Ishikawa (cell line): ENCODE results near the gene MAP2K3.

ENCODE experiments used
- CEBPB ChIP-seq: IDR thresholded peaks from 2 replicates; pipeline ENCODE4 v1.6.1; 2012
- CREB1 ChIP-seq: IDR thresholded peaks from 2 replicates; pipeline ENCODE4 v1.6.1; 2012; ENCODE audit warnings: low read depth
- EGR1 ChIP-seq: IDR thresholded peaks from 2 replicates; pipeline ENCODE4 v1.6.1; 2012
- EP300 ChIP-seq: IDR thresholded peaks from 2 replicates; pipeline ENCODE4 v1.6.1; 2012; ENCODE audit warnings: borderline replicate concordance
- FOXM1 ChIP-seq: IDR thresholded peaks from 2 replicates; pipeline ENCODE4 v1.6.1; 2012; ENCODE audit warnings: low read depth, borderline replicate concordance
- MAX ChIP-seq: IDR thresholded peaks from 2 replicates; pipeline ENCODE4 v1.6.1; 2012
- NFIC ChIP-seq: IDR thresholded peaks from 2 replicates; pipeline ENCODE4 v1.6.1; 2012
- RAD21 ChIP-seq: IDR thresholded peaks from 2 replicates; pipeline ENCODE4 v1.6.1; 2012; ENCODE audit warnings: low read depth
- REST ChIP-seq: IDR thresholded peaks from 2 replicates; pipeline ENCODE4 v1.6.1; 2012; ENCODE audit warnings: low read depth, mild to moderate bottlenecking
- TAF1 ChIP-seq: IDR thresholded peaks from 2 replicates; pipeline ENCODE4 v1.6.1; 2012; ENCODE audit warnings: low read depth, mild to moderate bottlenecking
- TCF12 ChIP-seq: IDR thresholded peaks from 2 replicates; pipeline ENCODE4 v1.6.1; 2012; ENCODE audit warnings: low read depth
- TEAD4 ChIP-seq: IDR thresholded peaks from 2 replicates; pipeline ENCODE4 v1.6.1; 2012
- YY1 ChIP-seq: IDR thresholded peaks from 2 replicates; pipeline ENCODE4 v1.6.1; 2012; ENCODE audit warnings: low read depth
- ZBTB7A ChIP-seq: IDR thresholded peaks from 2 replicates; pipeline ENCODE4 v1.6.1; 2012; ENCODE audit warnings: low read depth
- TF ChIP-seq, protein P1 (sequence below): IDR thresholded peaks from 2 replicates; pipeline ENCODE4 v1.6.1; 2012

The MAP2K3 gene

DNA sequence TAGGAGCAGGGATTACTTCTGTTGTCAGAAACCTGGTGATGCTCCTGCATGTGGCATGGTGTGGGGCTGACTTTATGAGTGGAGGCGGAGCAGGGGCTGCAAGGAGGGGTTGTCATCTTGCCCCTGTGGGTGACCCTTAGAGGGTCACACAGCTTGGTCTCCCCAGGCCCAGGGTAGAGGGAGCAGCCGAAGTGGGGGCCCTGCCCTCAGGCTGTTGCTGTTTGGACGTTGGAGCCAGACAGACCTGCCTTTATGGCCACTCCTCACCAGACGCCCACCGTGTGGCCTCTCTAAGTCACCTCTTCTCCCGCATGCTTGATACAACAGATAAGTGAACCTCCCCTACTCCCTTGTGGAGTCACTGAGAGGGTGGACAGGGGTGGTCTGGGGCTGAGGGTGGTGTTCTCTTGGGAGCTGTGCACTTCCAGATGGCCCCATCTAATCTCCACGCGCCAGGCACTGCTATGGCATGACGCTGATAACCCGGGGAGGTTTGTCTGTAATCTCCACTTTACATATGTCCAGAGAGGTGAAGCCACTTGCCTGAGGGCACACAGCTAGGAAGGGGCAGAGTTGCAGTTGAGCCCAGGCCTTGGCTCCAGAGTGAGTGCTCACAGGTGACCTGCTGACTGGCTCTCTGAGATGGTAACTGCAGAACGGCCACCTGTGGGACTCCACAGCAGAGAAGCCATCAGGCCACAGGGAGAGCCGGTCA, 10.0 kb downstream of the MAP2K3 start:
- no peak for TF ChIP-seq FOXM1
- TF ChIP-seq NFIC: no peak
- TF ChIP-seq TCF12: no peak
- no peak for TF ChIP-seq YY1
- no peak for TF ChIP-seq ZBTB7A
- no peak for TF ChIP-seq CREB1
- no peak for TF ChIP-seq MAX
- TF ChIP-seq, protein P1, sequence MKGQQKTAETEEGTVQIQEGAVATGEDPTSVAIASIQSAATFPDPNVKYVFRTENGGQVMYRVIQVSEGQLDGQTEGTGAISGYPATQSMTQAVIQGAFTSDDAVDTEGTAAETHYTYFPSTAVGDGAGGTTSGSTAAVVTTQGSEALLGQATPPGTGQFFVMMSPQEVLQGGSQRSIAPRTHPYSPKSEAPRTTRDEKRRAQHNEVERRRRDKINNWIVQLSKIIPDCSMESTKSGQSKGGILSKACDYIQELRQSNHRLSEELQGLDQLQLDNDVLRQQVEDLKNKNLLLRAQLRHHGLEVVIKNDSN: no peak
- TF ChIP-seq EGR1: no peak
- no peak for TF ChIP-seq REST
- no peak for TF ChIP-seq EP300
- no peak for TF ChIP-seq CEBPB

DNA sequence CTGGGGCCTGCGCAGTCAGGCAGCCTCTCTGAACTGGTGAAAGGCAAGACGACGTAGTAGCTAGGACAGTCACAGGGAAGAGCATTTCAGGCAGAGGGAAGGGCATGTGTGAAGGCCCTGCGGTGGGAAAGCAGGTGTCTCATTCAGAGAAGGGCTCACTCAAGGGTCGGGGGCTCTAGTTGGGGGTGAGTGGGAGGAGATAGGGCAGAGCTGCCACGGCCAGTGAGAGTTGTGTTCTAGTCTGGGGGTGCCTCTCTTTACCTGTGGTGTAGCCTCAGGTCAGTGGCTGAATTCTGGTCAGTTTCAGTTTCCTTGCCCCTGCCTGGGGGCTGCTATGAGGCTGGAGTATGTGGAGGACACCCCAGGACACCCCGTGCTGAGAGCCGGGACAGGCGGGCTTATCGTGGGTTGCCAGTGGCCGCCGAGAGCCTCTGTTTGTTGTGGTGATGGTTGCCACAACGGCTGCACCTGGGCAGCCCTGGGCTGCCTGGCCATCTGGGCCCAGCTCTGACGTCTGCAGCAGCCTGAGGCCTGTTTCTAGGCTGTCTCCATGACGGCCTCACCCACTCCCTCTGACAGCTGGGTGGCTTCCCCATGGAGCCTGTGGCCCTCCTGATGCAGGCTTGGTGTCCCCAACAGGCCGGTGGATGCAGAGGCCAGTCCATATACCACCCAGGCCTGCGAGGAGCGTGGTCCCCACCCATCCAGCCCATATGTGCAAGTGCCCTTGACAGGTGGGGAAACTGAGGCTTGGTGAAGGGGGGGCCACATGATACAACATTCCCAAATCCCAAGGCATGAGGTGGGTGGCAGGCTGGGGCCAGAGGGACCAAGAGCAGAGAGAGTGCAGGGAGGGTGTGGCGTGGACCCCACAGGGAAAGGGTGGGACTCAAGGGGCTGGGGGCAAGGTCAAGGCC, 10.8 kb downstream of the MAP2K3 start:
- no peak for TF ChIP-seq REST
- TF ChIP-seq YY1: no peak

- TF ChIP-seq TCF12 (no peak), RAD21 (no peak), REST (no peak), MAX (no peak), EGR1 (no peak), ZBTB7A (no peak), YY1 (no peak), TEAD4 (no peak), FOXM1 (no peak), EP300 (no peak), CEBPB (no peak), TAF1 (no peak), CREB1 (no peak), NFIC (no peak)
- TF ChIP-seq, protein P1: no peak
These were observed 11.8 kb downstream of the MAP2K3 start for GRCh38 chr17:21296097-21297025.
